Measurements from ENCODE around the gene LY6G6F. TPM values are rescaled to one million over a fixed set of nuclear protein-coding genes. Genes with fewer than 3 reads are reported as not detected.

LY6G6F gene
- total and polyA plus RNA-seq, 2 of the 13 experiments (the other 11 are each of a cell fraction or from before 2014, with no cell fraction given): not detected

GRCh38 chr6:31736768-31737314 is 30.2 kb downstream of the LY6G6F start (continued):
- TF ChIP-seq ZNF574 (CRISPR knock-in tag; IDR thresholded peaks at IDR 0.05): no peak
- TF ChIP-seq HDAC1 (CRISPR knock-in tag; IDR thresholded peaks at IDR 0.05): no peak
- no peak for TF ChIP-seq ZNF792 (CRISPR knock-in tag; IDR thresholded peaks at IDR 0.05)
- TF ChIP-seq, protein P1, sequence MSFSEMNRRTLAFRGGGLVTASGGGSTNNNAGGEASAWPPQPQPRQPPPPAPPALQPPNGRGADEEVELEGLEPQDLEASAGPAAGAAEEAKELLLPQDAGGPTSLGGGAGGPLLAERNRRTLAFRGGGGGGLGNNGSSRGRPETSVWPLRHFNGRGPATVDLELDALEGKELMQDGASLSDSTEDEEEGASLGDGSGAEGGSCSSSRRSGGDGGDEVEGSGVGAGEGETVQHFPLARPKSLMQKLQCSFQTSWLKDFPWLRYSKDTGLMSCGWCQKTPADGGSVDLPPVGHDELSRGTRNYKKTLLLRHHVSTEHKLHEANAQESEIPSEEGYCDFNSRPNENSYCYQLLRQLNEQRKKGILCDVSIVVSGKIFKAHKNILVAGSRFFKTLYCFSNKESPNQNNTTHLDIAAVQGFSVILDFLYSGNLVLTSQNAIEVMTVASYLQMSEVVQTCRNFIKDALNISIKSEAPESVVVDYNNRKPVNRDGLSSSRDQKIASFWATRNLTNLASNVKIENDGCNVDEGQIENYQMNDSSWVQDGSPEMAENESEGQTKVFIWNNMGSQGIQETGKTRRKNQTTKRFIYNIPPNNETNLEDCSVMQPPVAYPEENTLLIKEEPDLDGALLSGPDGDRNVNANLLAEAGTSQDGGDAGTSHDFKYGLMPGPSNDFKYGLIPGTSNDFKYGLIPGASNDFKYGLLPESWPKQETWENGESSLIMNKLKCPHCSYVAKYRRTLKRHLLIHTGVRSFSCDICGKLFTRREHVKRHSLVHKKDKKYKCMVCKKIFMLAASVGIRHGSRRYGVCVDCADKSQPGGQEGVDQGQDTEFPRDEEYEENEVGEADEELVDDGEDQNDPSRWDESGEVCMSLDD (CRISPR knock-in tag; IDR thresholded peaks at IDR 0.05; ENCODE audit: borderline replicate concordance): no peak
- TF ChIP-seq ZNF704 (CRISPR knock-in tag; IDR thresholded peaks at IDR 0.05; ENCODE audit: borderline replicate concordance): 0 out of 2 replicates have a peak, but pooled peaks have one; percentile 54
- TF ChIP-seq ZNF446 (CRISPR knock-in tag; IDR thresholded peaks at IDR 0.05): no peak
- TF ChIP-seq ZNF510 (CRISPR knock-in tag; IDR thresholded peaks at IDR 0.05; ENCODE audit: low read depth): no peak
- peak; percentile 13; the same call in 1 of the 2 replicates for TF ChIP-seq TSC22D2 (CRISPR knock-in tag; IDR thresholded peaks at IDR 0.05; ENCODE audit: borderline replicate concordance)
- no peak for TF ChIP-seq ZKSCAN1 (IDR thresholded peaks at IDR 0.05; ENCODE audit: low read length)
- TF ChIP-seq NFYC (CRISPR knock-in tag; IDR thresholded peaks at IDR 0.05): no peak
- no peak for TF ChIP-seq ZSCAN21 (CRISPR knock-in tag; IDR thresholded peaks at IDR 0.05; ENCODE audit: borderline replicate concordance)
- TF ChIP-seq PAX8 (CRISPR knock-in tag; IDR thresholded peaks at IDR 0.05; ENCODE audit: borderline replicate concordance): 0 out of 2 replicates have a peak, but pooled peaks have one; percentile 23
- TF ChIP-seq KDM6A (CRISPR knock-in tag; IDR thresholded peaks at IDR 0.05; ENCODE audit: low read depth): no peak
- 0 out of 2 replicates have a peak, but pooled peaks have one; percentile 15 for TF ChIP-seq ZNF616 (CRISPR knock-in tag; IDR thresholded peaks at IDR 0.05; ENCODE audit: low read depth)
- TF ChIP-seq, protein P2, sequence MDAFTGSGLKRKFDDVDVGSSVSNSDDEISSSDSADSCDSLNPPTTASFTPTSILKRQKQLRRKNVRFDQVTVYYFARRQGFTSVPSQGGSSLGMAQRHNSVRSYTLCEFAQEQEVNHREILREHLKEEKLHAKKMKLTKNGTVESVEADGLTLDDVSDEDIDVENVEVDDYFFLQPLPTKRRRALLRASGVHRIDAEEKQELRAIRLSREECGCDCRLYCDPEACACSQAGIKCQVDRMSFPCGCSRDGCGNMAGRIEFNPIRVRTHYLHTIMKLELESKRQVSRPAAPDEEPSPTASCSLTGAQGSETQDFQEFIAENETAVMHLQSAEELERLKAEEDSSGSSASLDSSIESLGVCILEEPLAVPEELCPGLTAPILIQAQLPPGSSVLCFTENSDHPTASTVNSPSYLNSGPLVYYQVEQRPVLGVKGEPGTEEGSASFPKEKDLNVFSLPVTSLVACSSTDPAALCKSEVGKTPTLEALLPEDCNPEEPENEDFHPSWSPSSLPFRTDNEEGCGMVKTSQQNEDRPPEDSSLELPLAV (CRISPR knock-in tag; conservative IDR thresholded peaks at IDR 0.05; ENCODE audit: low read depth): no peak
- no peak for TF ChIP-seq TBX2 (CRISPR knock-in tag; IDR thresholded peaks at IDR 0.05; ENCODE audit: borderline replicate concordance)
- TF ChIP-seq, protein P3, sequence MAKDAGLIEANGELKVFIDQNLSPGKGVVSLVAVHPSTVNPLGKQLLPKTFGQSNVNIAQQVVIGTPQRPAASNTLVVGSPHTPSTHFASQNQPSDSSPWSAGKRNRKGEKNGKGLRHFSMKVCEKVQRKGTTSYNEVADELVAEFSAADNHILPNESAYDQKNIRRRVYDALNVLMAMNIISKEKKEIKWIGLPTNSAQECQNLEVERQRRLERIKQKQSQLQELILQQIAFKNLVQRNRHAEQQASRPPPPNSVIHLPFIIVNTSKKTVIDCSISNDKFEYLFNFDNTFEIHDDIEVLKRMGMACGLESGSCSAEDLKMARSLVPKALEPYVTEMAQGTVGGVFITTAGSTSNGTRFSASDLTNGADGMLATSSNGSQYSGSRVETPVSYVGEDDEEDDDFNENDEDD (CRISPR knock-in tag; IDR thresholded peaks at IDR 0.05; ENCODE audit: borderline replicate concordance): no peak
- peak; percentile 85; the same call in 1 of the 2 replicates for TF ChIP-seq SSRP1 (CRISPR knock-in tag; IDR thresholded peaks at IDR 0.05)
- TF ChIP-seq ZNF670 (CRISPR knock-in tag; IDR thresholded peaks at IDR 0.05; ENCODE audit: borderline replicate concordance): no peak; the same call in 1 of the 2 replicates
